K562 (cell line): Measurements from ENCODE around the gene PDZRN4. TPM values are rescaled to one million over a fixed set of nuclear protein-coding genes. Genes with fewer than 3 reads are reported as not detected.

Source experiments
- ATAC-seq: fragments of 200-7000 bp; cut with Tn5 transposase; 3 replicates; pipeline ENCODE4 v1.9.1; 2020; ENCODE audit warnings: moderate library complexity
- BruUV-seq: library from RNA; stranded (reverse); fragments of 400-500 nt; replicated peaks from 2 replicates; lab custom pipeline; 2021; lab: Mats Ljungman, UMichigan
- CTCF ChIA-PET: fragments of 300-600 bp; formaldehyde crosslinking; extraction: SDS; loops from one replicate; lab custom pipeline; 2021; ENCODE audit warnings: low intra/inter-chr PET ratio; lab: Yijun Ruan, JAX
- POLR2A ChIA-PET: fragments of 300-600, 350-650 bp; sonication (Branson Sonifier 250); formaldehyde crosslinking; extraction: SDS; loops from one replicate; lab custom pipeline; 2021; ENCODE audit warnings: antibody characterized with exemption, inconsistent platforms; lab: Yijun Ruan, JAX
- DNase-seq, 4 experiments: peaks; one replicate each; pipeline versions ENCODE4 v3.0.0 to v3.0.0-alpha.2; 2011 to 2018; ENCODE audit warnings: low spot score in 3 of 4, mixed read lengths in 3 of 4; ENCODE audit errors: extremely low read depth in 1 of 4
- FAIRE-seq: peaks from 2 replicates; lab custom pipeline; 2011; peaks lifted over from hg19 to GRCh38; lab: Jason Lieb, UNC
- H2AFZ ChIP-seq: 2 replicates; pipeline ENCODE4 v1.6.0; 2011; ENCODE audit warnings: low read depth, low read length, control low read depth, inconsistent platforms
- H3K27ac ChIP-seq: fragments of 200-600 bp; 3 replicates; pipeline ENCODE4 v1.8.0; 2011; ENCODE audit warnings: low read depth, mild to moderate bottlenecking, control low read depth, inconsistent platforms, low read length, moderate library complexity, mixed read lengths; ENCODE audit errors: extremely low read depth
- H3K27me3 ChIP-seq, 2 experiments: fragments of 300-600 bp in 1 of 2; 2 replicates in 1 of 2; 3 replicates in 1 of 2; pipeline versions ENCODE4 v1.6.0 to v1.8.0; 2011; ENCODE audit warnings: inconsistent platforms in 2 of 2, low read length in 2 of 2, mild to moderate bottlenecking in 1 of 2, mixed read lengths in 1 of 2, moderate library complexity in 1 of 2; ENCODE audit not compliant: control insufficient read depth in 2 of 2, insufficient read depth in 2 of 2
- H3K36me3 ChIP-seq: fragments of 300-600 bp; 3 replicates; pipeline ENCODE4 v1.8.0; 2011; ENCODE audit warnings: mild to moderate bottlenecking, low read length, inconsistent platforms; ENCODE audit not compliant: control insufficient read depth, insufficient read depth
- H3K4me1 ChIP-seq, 2 experiments: fragments of 200-600 bp in 1 of 2; replicated peaks in 1 of 2; 2 replicates in 1 of 2; 3 replicates in 1 of 2; pipeline versions ENCODE4 v1.5.1 to v1.8.0; 2011; ENCODE audit warnings: inconsistent platforms in 2 of 2, low read length in 2 of 2, mild to moderate bottlenecking in 1 of 2, mixed read lengths in 1 of 2, moderate library complexity in 1 of 2; ENCODE audit not compliant: control insufficient read depth in 2 of 2, insufficient read depth in 2 of 2
- H3K4me2 ChIP-seq: 2 replicates; pipeline ENCODE4 v1.6.1; 2011; ENCODE audit warnings: low read length, control low read depth, inconsistent platforms, mixed read lengths; ENCODE audit not compliant: insufficient read depth
- H3K4me3 ChIP-seq: fragments of 200-600 bp; sonication (generic), shearing (Covaris generic); 2 replicates; pipeline ENCODE4 v1.5.1; 2016; ENCODE audit warnings: control low read depth, inconsistent platforms
- H3K79me2 ChIP-seq: fragments of 200-600 bp; 3 replicates; pipeline ENCODE4 v1.8.0; 2011; ENCODE audit warnings: low read length, inconsistent platforms; ENCODE audit not compliant: control insufficient read depth, insufficient read depth
- H3K9ac ChIP-seq, 2 experiments: 2 replicates each; pipeline versions ENCODE4 v1.6.0 to v1.6.1; 2011; ENCODE audit warnings: low read depth in 2 of 2, low read length in 2 of 2, control low read depth in 1 of 2, inconsistent platforms in 1 of 2, mild to moderate bottlenecking in 1 of 2, mixed read lengths in 1 of 2; ENCODE audit not compliant: insufficient read depth in 1 of 2
- H3K9me1 ChIP-seq: one replicate; pipeline ENCODE4 v1.6.0; 2011; ENCODE audit warnings: inconsistent platforms, mild to moderate bottlenecking, low read length, moderate library complexity; ENCODE audit not compliant: control insufficient read depth, insufficient read depth
- H3K9me3 ChIP-seq: replicated peaks from 2 replicates; pipeline ENCODE4 v1.5.1; 2011; ENCODE audit warnings: low read depth, low read length, inconsistent platforms; ENCODE audit not compliant: control insufficient read depth, insufficient read depth
- H4K20me1 ChIP-seq: replicated peaks from 2 replicates; pipeline ENCODE4 v1.6.1; 2011; ENCODE audit warnings: low read length, inconsistent platforms, mixed read lengths; ENCODE audit not compliant: control insufficient read depth, insufficient read depth
- CREB3 ChIP-seq: fragments of 450-650 bp; conservative IDR thresholded peaks from 2 replicates; pipeline ENCODE4 v1.6.1; 2016; ENCODE audit warnings: missing genetic modification characterization, low read depth, mild to moderate bottlenecking, missing compliant biosample characterization, moderate library complexity
- MGA ChIP-seq: fragments of 450-650 bp; IDR thresholded peaks from 2 replicates; pipeline ENCODE4 v1.6.1; 2016; ENCODE audit warnings: mild to moderate bottlenecking, moderate library complexity
- NFRKB ChIP-seq: fragments of 450-650 bp; IDR thresholded peaks from 2 replicates; pipeline ENCODE4 v1.6.1; 2016; ENCODE audit warnings: low read depth
- RAD51 ChIP-seq: fragments of 450-650 bp; IDR thresholded peaks from 2 replicates; pipeline ENCODE4 v1.7.1; 2016; ENCODE audit warnings: low read depth, mild to moderate bottlenecking, borderline replicate concordance
- RUNX1 ChIP-seq: sonication (generic); IDR thresholded peaks from 2 replicates; pipeline ENCODE4 v1.6.1; 2016; ENCODE audit warnings: antibody characterized with exemption, low read depth
- SP2 ChIP-seq: IDR thresholded peaks from 2 replicates; pipeline ENCODE4 v1.6.1; 2011; ENCODE audit warnings: mild to moderate bottlenecking, low read depth, low read length, moderate library complexity; ENCODE audit not compliant: poor library complexity, severe bottlenecking; ENCODE audit errors: extremely low read depth
- SPI1 ChIP-seq: IDR thresholded peaks from 2 replicates; pipeline ENCODE4 v1.6.1; 2011; ENCODE audit warnings: low read depth, low read length, control low read depth, borderline replicate concordance
- STAT5B ChIP-seq: fragments of 250-450 bp; sonication (Bioruptor Pico); IDR thresholded peaks from 2 replicates; pipeline ENCODE4 v1.8.0; 2021; ENCODE audit warnings: mild to moderate bottlenecking, inconsistent platforms
- in situ Hi-C: fragments of 300-500 bp; cut with MboI; formaldehyde crosslinking; loops from 4 replicates; pipeline ENCODE4 v1.15.0; 2018; ENCODE audit warnings: inconsistent platforms, mixed read lengths
- intact Hi-C: fragments of 100-400 bp; cut with micrococcal nuclease; formaldehyde crosslinking; loops from 2 replicates; pipeline ENCODE4 v1.14.2; 2022
- polyA plus RNA-seq, 8 experiments: library from polyadenylated mRNA; depleted of rRNA in 4 of 8; stranded (reverse) in 5 of 8; unstranded in 3 of 8; fragments of >200 nt; fragmentation: Nextera tagmentation in 2 of 8; fragmentation: Illumina TruSeq in 1 of 8; extraction: Ambion mirVana in 2 of 8; extraction: Trizol in 1 of 8; gene quantifications; 2 replicates each; pipeline versions ENCODE4 v1.2.1 to v1.2.3, GENCODE V29; 2011 to 2014; ENCODE audit warnings: inconsistent platforms in 1 of 8, missing spikeins in 1 of 8
- total RNA-seq, 7 experiments: library from RNA; depleted of rRNA in 6 of 7; stranded (reverse); fragments of >200 nt in 6 of 7; fragmentation: Illumina TruSeq in 2 of 7; extraction: Trizol in 2 of 7; gene quantifications; 2 replicates each; pipeline versions ENCODE4 v1.2.1 to v1.2.3, GENCODE V29; 2011 to 2021; ENCODE audit warnings: low replicate concordance in 1 of 7

Gene PDZRN4
- total and polyA plus RNA-seq, 9 of the 15 experiments (the other 6 are each of a cell fraction or from before 2014, with no cell fraction given) = not detected

- H3K27me3 ChIP-seq = no peaks in the 10 kb centered on the region
- H3K9ac ChIP-seq = no peak overlapping the region
- H3K36me3 ChIP-seq = no peaks in the 10 kb centered on the region
- POLR2A ChIA-PET = no interaction called here
- H3K79me2 ChIP-seq = no peaks in the 10 kb centered on the region
- no peaks in the 10 kb centered on the region for H3K9me1 ChIP-seq
- FAIRE-seq (no peak), ATAC-seq (no peak), DNase-seq (no peak)
- H2AFZ ChIP-seq = no peak overlapping the region
- no peak overlapping the region for H3K4me2 ChIP-seq
- no peaks in the 10 kb centered on the region for H4K20me1 ChIP-seq
- no peaks in the 10 kb centered on the region for H3K9me3 ChIP-seq
- CTCF ChIA-PET = no interaction called here
- TF ChIP-seq NFRKB (no peak), SPI1 (no peak), SP2 (no peak), RAD51 (no peak), STAT5B (no peak), MGA (no peak), CREB3 (tag) (no peak), RUNX1 (no peak)
- TF ChIP-seq, all 486 proteins: peak for 0
- in situ Hi-C loops (no loop called here), intact Hi-C loops (no loop called here)
- no TSS peak for BruUV-seq
- Histone ChIP-seq H3K4me3 (no peak overlapping the region), H3K4me1 (no peaks in the 10 kb centered on the region), H3K27ac (no peak overlapping the region)
These were observed 431.6 kb downstream of the PDZRN4 start for GRCh38 chr12:41619705-41620104.
